Effector memory CD4-positive, alpha-beta T cell (primary cell): ENCODE data around the gene BANF1.

Experiments used
- DNase-seq, 3 donors: peaks; one replicate each; pipeline ENCODE4 v3.0.0-alpha.2; 2020
- H3K27ac ChIP-seq: 2 replicates; pipeline ENCODE4 v1.7.0; 2013; ENCODE audit warnings: mild to moderate bottlenecking, low read length, moderate library complexity; ENCODE audit not compliant: insufficient read depth, poor library complexity, severe bottlenecking
- H3K27me3 ChIP-seq: replicated peaks from 2 replicates; pipeline ENCODE4 v1.7.0; 2013; ENCODE audit warnings: mild to moderate bottlenecking, low read length; ENCODE audit not compliant: insufficient read depth, control insufficient read depth, poor library complexity, severe bottlenecking
- H3K36me3 ChIP-seq: 2 replicates; pipeline ENCODE4 v1.7.0; 2013; ENCODE audit warnings: mild to moderate bottlenecking, low read length, moderate library complexity; ENCODE audit not compliant: control insufficient read depth, insufficient read depth
- H3K4me1 ChIP-seq: 2 replicates; pipeline ENCODE4 v1.7.0; 2013; ENCODE audit warnings: low read length, mild to moderate bottlenecking; ENCODE audit not compliant: control insufficient read depth, insufficient read depth, poor library complexity, severe bottlenecking
- H3K4me3 ChIP-seq: 2 replicates; pipeline ENCODE4 v1.7.0; 2013; ENCODE audit warnings: low read length, low read depth, mild to moderate bottlenecking; ENCODE audit not compliant: insufficient read depth, poor library complexity, severe bottlenecking
- H3K9me3 ChIP-seq: 2 replicates; pipeline ENCODE4 v1.7.0; 2013; ENCODE audit warnings: mild to moderate bottlenecking, low read length, moderate library complexity; ENCODE audit not compliant: control insufficient read depth

The BANF1 gene

DNA sequence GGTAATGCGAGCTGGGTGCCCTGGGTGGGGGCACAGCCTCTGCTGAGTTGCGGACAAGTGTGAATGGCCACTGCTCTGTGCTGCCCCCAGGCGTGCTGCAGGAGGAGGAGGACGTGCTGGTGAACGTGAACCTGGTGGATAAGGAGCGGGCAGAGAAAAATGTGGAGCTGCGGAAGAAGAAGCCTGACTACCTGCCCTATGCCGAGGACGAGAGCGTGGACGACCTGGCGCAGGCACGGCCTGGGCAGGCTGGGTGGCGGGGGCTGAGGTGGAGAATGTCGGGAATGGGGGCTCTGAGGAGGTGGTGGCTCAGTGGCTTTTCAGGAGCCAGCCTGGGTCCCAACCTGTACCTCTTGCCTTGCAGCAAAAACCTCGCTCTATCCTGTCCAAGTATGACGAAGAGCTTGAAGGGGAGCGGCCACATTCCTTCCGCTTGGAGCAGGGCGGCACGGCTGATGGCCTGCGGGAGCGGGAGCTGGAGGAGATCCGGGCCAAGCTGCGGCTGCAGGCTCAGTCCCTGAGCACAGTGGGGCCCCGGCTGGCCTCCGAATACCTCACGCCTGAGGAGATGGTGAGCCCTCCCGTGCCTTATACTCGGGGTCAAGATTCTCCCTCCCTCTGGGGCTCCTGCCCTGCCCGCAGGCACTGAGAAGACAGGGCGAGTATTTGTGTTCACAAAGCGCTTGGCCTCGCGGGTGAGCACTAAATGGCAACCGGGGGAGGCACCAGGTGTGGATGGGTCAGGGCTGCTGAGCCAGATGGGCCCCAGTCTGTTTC lies 36.1 kb upstream of the BANF1 start:
- Histone ChIP-seq H3K27me3 (no peaks in the 10 kb centered on the region), H3K36me3 (peaks cover 63% of the 10 kb centered on the region), H3K9me3 (no peaks in the 10 kb centered on the region), H3K4me3 (no peak overlapping the region), H3K27ac (no peak overlapping the region), H3K4me1 (peaks cover 18% of the 10 kb centered on the region)
- DNase-seq: no peak

DNA sequence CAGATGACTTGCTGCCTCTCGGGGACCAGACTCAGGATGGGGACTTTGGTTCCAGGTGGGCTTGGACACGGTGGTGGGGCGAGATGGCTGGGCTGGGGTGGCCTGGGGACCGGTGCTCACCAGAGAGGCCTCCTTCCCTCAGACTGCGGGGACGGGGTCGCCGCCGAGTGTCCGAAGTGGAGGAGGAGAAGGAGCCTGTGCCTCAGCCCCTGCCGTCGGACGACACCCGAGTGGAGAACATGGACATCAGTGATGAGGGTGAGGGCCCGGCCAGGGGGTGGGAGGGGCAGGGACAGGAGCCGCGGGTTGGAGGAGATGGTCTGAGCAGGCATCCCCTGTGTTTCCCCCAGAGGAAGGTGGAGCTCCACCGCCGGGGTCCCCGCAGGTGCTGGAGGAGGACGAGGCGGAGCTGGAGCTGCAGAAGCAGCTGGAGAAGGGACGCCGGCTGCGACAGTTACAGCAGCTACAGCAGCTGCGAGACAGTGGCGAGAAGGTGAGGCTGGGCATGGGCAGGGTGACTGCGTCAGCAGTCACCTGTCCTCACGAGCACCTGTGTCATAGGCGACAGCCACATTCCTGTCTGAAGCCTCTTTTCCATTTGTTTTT lies 34.9 kb upstream of the BANF1 start:
- DNase-seq: no peak

DNA sequence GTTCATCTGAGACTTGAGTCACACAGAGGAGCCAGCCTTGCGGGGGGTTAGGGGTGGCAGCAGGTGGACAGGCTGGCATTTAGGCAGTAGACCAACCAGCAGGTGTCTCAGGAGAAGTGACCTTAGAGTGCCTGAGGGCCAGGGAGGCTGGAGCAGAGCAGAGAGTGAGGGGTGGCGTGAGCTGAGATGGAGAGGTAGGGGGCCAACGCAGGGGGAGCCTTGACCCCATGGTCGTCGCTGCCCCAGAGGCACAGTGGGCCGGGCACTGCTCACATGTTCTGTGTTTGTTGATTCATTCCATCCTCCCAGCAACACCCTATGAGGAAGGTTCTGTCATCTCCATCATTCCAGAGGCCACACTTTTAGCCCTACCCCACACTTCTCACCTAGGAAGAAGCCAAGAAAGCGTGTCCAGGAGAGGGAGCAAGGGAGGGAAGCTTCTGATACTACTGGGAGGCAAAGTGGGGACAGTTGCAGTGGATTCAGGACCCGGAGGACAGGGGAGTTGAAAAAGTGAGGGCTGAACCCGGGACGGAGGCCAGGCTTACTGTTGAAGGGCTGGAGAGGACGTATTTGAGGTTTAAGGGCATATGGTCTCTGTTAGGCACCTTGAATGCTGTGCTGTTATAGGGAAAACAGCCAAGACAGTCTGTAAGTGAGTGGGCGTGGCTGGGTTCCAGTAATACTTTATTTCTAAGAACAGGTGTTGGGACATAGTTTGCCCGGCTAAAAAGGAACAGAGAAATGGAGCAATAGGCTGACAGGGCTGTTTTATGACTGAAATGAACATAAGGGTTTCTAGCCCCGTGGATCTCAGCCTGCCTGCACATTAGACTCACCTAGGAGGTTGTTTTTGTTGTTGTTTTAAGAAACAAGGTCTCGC lies 33.5 kb upstream of the BANF1 start:
- DNase-seq: no peak
- no peaks in the 10 kb centered on the region for H3K27me3 ChIP-seq
- peaks cover under 1% of the 10 kb centered on the region for H3K4me1 ChIP-seq
- H3K9me3 ChIP-seq: no peaks in the 10 kb centered on the region
- no peak overlapping the region for H3K4me3 ChIP-seq
- peaks cover 67% of the 10 kb centered on the region for H3K36me3 ChIP-seq
- no peak overlapping the region for H3K27ac ChIP-seq

More for the DNA sequence above, 34.9 kb upstream of the BANF1 start:
- peaks cover 63% of the 10 kb centered on the region for H3K36me3 ChIP-seq
- no peaks in the 10 kb centered on the region for H3K27me3 ChIP-seq
- no peak overlapping the region for H3K27ac ChIP-seq
- no peaks in the 10 kb centered on the region for H3K9me3 ChIP-seq
- no peak overlapping the region for H3K4me3 ChIP-seq
- peaks cover 14% of the 10 kb centered on the region for H3K4me1 ChIP-seq

DNA sequence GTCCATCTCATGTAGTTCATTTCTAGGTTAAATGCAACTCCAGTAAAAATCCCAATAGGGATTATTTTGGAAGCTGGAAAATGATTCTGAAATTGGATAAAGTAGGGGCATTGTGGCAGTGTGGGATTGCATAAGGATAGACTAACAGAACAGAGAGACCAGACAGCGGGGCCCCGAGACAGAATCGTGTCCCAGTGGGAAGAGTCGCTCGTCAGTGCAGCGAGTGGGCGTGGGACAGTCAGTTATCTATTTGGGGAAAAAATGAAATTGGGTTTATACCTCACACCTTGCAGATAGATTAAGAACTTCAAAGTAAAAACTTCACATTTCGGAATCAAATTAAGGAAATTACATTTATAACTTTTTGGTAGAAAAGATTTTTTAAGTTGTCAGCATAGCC lies 30.2 kb upstream of the BANF1 start:
- peaks cover 48% of the 10 kb centered on the region for H3K36me3 ChIP-seq
- no peak for DNase-seq
- H3K4me1 ChIP-seq: no peaks in the 10 kb centered on the region
- H3K9me3 ChIP-seq: no peaks in the 10 kb centered on the region
- no peaks in the 10 kb centered on the region for H3K27me3 ChIP-seq
- H3K27ac ChIP-seq: no peak overlapping the region
- H3K4me3 ChIP-seq: no peak overlapping the region

DNA sequence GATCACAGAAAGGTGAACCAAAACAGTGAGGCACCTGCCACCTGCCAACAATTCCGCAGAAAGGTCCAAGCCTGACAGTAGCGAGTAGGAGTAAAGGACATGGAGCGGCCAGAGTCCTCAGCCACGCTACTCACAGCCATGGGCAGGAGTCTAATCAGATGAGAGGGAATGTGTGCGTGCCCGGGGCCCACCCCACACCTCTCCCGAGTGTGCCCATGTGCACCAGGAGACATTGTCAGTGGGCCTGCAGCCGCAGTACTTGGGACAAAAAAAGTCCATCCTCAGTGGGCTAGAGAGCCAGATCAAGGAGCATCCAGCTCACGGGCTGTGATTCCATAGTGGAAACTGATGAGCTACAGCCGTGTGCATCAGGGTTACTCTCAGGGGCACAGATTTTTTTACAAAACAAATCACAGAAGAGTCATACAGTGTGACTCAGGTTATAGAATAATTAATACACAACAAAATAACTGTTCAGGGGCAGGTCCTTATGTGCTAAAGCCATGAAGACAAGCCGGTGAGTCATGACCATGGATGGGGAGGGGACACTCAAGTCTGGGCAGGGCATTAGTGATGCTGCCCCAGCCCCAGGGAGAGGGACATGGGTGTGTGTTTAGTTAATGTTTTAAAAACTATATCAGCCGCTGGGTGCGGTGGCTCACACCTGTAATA lies 28.7 kb upstream of the BANF1 start:
- H3K4me3 ChIP-seq: no peak overlapping the region
- peaks cover 46% of the 10 kb centered on the region for H3K36me3 ChIP-seq
- DNase-seq: no peak
- no peaks in the 10 kb centered on the region for H3K9me3 ChIP-seq
- H3K27me3 ChIP-seq: no peaks in the 10 kb centered on the region
- H3K4me1 ChIP-seq: no peaks in the 10 kb centered on the region
- H3K27ac ChIP-seq: no peak overlapping the region

DNA sequence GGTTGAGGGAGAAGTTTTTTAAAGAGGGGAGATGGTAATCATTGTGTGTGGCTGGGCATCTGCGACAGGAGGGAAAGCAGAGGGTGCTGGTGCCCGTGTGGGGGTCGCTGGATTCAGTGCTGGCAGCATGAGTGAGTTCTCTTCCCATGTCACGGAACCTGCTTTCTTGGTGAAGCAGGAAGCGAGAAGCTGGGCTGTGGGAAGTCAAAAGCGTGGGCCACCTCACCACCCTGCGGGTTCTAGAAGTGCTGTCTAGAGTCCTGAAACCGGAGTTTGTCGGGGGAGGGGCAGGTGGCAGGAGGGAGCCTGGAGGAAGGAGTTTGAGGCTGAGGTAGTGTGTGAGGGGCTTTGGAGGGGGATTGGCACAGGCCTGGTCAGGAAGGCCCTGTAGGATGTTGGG lies 26.5 kb upstream of the BANF1 start:
- H3K4me3 ChIP-seq: no peak overlapping the region
- no peaks in the 10 kb centered on the region for H3K4me1 ChIP-seq
- no peak for DNase-seq
- no peaks in the 10 kb centered on the region for H3K27me3 ChIP-seq
- H3K27ac ChIP-seq: no peak overlapping the region
- H3K9me3 ChIP-seq: no peaks in the 10 kb centered on the region
- H3K36me3 ChIP-seq: peaks cover 40% of the 10 kb centered on the region

DNA sequence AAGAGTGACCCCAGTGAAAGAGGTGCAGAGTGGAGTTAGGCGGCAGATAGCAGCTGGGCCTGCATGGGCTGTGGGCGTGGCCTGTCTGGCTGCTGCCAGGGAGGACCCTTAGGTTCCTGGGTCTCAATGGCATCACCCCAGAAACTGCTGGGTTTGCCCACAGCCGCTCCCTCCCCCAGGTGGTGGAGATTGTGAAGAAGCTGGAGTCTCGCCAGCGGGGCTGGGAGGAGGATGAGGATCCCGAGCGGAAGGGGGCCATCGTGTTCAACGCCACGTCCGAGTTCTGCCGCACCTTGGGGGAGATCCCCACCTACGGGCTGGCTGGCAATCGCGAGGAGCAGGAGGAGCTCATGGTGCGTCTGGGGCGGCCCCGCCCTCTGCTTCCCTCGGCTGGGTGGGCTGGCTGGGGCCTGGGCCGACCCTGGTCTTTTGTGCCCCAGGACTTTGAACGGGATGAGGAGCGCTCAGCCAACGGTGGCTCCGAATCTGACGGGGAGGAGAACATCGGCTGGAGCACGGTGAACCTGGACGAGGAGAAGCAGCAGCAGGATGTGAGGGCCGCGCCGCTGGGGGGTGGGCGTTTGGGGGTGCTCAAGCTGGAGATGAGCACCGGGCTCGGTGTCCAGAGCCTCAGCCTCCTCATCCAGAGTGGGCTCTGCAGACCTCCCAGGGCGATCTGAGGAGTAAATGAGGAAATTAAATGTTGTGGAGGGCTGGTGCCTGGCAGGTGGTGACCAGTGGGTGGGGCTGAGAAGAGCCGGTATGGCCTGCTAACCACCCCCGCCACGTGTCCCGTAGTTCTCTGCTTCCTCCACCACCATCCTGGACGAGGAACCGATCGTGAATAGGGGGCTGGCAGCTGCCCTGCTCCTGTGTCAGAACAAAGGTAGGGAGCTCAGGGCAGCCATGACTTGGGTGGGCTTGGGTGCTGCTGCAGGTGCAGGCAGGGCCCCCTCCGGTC lies 25.8 kb upstream of the BANF1 start:
- DNase-seq: no peak
- no peak overlapping the region for H3K27ac ChIP-seq
- H3K4me1 ChIP-seq: no peaks in the 10 kb centered on the region
- peaks cover 40% of the 10 kb centered on the region for H3K36me3 ChIP-seq
- H3K27me3 ChIP-seq: no peaks in the 10 kb centered on the region
- no peaks in the 10 kb centered on the region for H3K9me3 ChIP-seq
- no peak overlapping the region for H3K4me3 ChIP-seq

DNA sequence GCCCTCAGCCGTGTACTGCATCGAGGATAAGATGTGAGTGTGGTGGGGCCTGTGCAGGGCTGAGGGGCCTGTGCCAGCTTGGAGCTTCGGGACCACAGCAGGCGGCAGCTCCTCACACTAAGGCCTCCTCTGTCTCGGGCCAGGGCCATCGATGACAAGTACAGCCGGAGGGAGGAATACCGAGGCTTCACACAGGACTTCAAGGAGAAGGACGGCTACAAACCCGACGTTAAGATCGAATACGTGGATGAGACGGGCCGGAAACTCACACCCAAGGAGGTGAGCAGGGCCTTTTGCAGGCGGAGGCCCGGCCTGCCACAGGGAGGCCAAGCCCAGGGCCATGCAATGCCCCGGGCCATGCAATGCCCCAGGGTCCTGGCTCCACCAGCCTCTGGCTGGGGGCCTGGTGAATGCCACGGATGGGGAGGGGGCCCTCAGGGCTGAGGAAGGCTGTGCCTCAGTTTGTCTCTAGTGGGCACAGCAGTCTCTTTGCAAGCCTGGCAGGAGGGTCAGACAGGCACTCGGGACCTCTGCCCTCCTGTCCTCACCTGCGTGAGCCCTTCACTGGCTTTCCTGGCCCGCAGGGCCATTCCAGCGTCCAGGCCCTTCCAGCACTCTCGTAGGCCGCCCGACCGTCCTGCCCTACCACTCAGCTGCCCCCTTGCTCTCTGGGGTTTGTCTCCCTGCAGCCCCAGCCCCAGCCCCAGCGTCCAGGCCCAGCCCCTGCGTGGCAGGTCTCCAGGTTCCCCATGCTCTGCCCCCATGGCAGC lies 24.5 kb upstream of the BANF1 start:
- no peaks in the 10 kb centered on the region for H3K27me3 ChIP-seq
- H3K27ac ChIP-seq: no peak overlapping the region
- H3K36me3 ChIP-seq: peaks cover 40% of the 10 kb centered on the region
- H3K4me1 ChIP-seq: no peaks in the 10 kb centered on the region
- no peaks in the 10 kb centered on the region for H3K9me3 ChIP-seq
- DNase-seq: no peak
- no peak overlapping the region for H3K4me3 ChIP-seq
